IPS DF 4.7 (cell line): ENCODE data around the gene ZCCHC18.
"Not testable (repeated sequence)": the region's sequence is repeated elsewhere in the genome, so short reads cannot be mapped to it uniquely, and the experiment has no call there.

Source experiments
- DNase-seq: peaks from one replicate; pipeline ENCODE4 v3.0.0-alpha.2; 2013; ENCODE audit warnings: low spot score; ENCODE audit errors: extremely low read depth

ZCCHC18 gene

GRCh38 chrX:104112326-104112951 lies at the start of gene ZCCHC18:
Gene ZCCHC18 (plus strand): TSS chrX:104112523. CDS start chrX:104114112, 1,589 bp downstream.
- peak; percentile 16 for DNase-seq

- DNase-seq = not testable (repeated sequence)
Measured at GRCh38 chrX:104062636-104063035, 49.7 kb upstream of the ZCCHC18 start.

GRCh38 chrX:104075778-104076445 lies 36.4 kb upstream of the ZCCHC18 start, which contains the start of gene TMSB15C:
Gene TMSB15C (minus strand): TSS chrX:104076236.
- not testable (repeated sequence) for DNase-seq

- not testable (repeated sequence) for DNase-seq
Measured at GRCh38 chrX:104077854-104078253, 34.5 kb upstream of the ZCCHC18 start.

GRCh38 chrX:104084063-104084462 lies 28.3 kb upstream of the ZCCHC18 start:
- no peak for DNase-seq

- DNase-seq = no peak
Measured at GRCh38 chrX:104084534-104085277, 27.6 kb upstream of the ZCCHC18 start.

- DNase-seq = no peak
Measured at GRCh38 chrX:104085477-104085876, 26.8 kb upstream of the ZCCHC18 start.

GRCh38 chrX:104085919-104086318 lies 26.4 kb upstream of the ZCCHC18 start:
- no peak for DNase-seq

GRCh38 chrX:104098151-104098808 lies 14.0 kb upstream of the ZCCHC18 start:
- no peak for DNase-seq

GRCh38 chrX:104098919-104099318 lies 13.4 kb upstream of the ZCCHC18 start:
- DNase-seq = no peak

- no peak for DNase-seq
Measured at GRCh38 chrX:104104676-104105075, 7.6 kb upstream of the ZCCHC18 start.

- no peak for DNase-seq
Measured at GRCh38 chrX:104105330-104106262, 6.7 kb upstream of the ZCCHC18 start.

GRCh38 chrX:104108955-104109354 lies 3.4 kb upstream of the ZCCHC18 start:
- no peak for DNase-seq

- not testable (repeated sequence) for DNase-seq
Measured at GRCh38 chrX:104110491-104111240, 1.7 kb upstream of the ZCCHC18 start.

GRCh38 chrX:104113222-104113965 lies 1.1 kb downstream of the ZCCHC18 start:
- peak; percentile 22 for DNase-seq

GRCh38 chrX:104117759-104118158 lies 5.4 kb downstream of the ZCCHC18 start:
- DNase-seq = no peak

- no peak for DNase-seq
Measured at GRCh38 chrX:104118765-104119164, 6.4 kb downstream of the ZCCHC18 start.

- DNase-seq = no peak
Measured at GRCh38 chrX:104122829-104123228, 10.5 kb downstream of the ZCCHC18 start.

GRCh38 chrX:104126856-104127255 lies 14.5 kb downstream of the ZCCHC18 start:
- no peak for DNase-seq
